HepG2 (cell line): ENCODE results near the gene BTBD1. TPM values are rescaled to one million over a fixed set of nuclear protein-coding genes. Genes with fewer than 3 reads are reported as not detected.

Experiments
- BHLHE40 ChIP-seq: IDR thresholded peaks from 2 replicates; pipeline ENCODE4 v1.6.1; 2011; ENCODE audit warnings: low read length, improper control_type of control experiment
- DMAP1 ChIP-seq: IDR thresholded peaks from 2 replicates; pipeline ENCODE4 v1.6.1; 2016
- EED ChIP-seq: sonication (generic); formaldehyde crosslinking; IDR thresholded peaks from 2 replicates; pipeline ENCODE4 v1.5.0; 2020; ENCODE audit warnings: mild to moderate bottlenecking, missing genetic modification reagents
- GPBP1L1 ChIP-seq: sonication (generic); formaldehyde crosslinking; IDR thresholded peaks from 2 replicates; pipeline ENCODE4 v1.5.0; 2020; ENCODE audit warnings: mild to moderate bottlenecking, missing genetic modification reagents
- JUN ChIP-seq: sonication (generic); formaldehyde crosslinking; IDR thresholded peaks from 2 replicates; pipeline ENCODE4 v1.4.0; 2020; ENCODE audit warnings: mild to moderate bottlenecking, missing genetic modification reagents
- MAX ChIP-seq: IDR thresholded peaks from 2 replicates; pipeline ENCODE4 v1.6.1; 2012; ENCODE audit warnings: inconsistent platforms
- NR0B2 ChIP-seq: sonication (generic); formaldehyde crosslinking; IDR thresholded peaks from 2 replicates; pipeline ENCODE4 v1.4.0; 2020; ENCODE audit warnings: mild to moderate bottlenecking, missing genetic modification reagents
- RFXANK ChIP-seq: IDR thresholded peaks from 2 replicates; pipeline ENCODE4 v1.6.1; 2016
- STAT5B ChIP-seq: sonication (generic); formaldehyde crosslinking; IDR thresholded peaks from 2 replicates; pipeline ENCODE4 v1.4.0; 2020; ENCODE audit warnings: missing genetic modification reagents
- TGIF2 ChIP-seq: IDR thresholded peaks from 2 replicates; pipeline ENCODE4 v1.6.1; 2016; ENCODE audit warnings: control low read depth, missing compliant biosample characterization
- ZNF225 ChIP-seq: sonication (generic); formaldehyde crosslinking; IDR thresholded peaks from 2 replicates; pipeline ENCODE4 v1.4.0; 2020; ENCODE audit warnings: mild to moderate bottlenecking, missing genetic modification reagents
- ZNF274 ChIP-seq: sonication (generic); formaldehyde crosslinking; IDR thresholded peaks from 2 replicates; pipeline ENCODE4 v1.5.1; 2020; ENCODE audit warnings: mild to moderate bottlenecking, missing genetic modification reagents
- ZNF292 ChIP-seq: sonication (generic); formaldehyde crosslinking; IDR thresholded peaks from 2 replicates; pipeline ENCODE4 v1.8.1; 2022; ENCODE audit warnings: mild to moderate bottlenecking, low read depth, missing genetic modification reagents, borderline replicate concordance
- ZNF350 ChIP-seq: sonication (generic); formaldehyde crosslinking; IDR thresholded peaks from 2 replicates; pipeline ENCODE4 v1.4.0; 2020; ENCODE audit warnings: mild to moderate bottlenecking, low read depth, missing genetic modification reagents, borderline replicate concordance
- ZNF430 ChIP-seq: sonication (generic); formaldehyde crosslinking; IDR thresholded peaks from 2 replicates; pipeline ENCODE4 v1.9.0; 2021; ENCODE audit warnings: mild to moderate bottlenecking, missing genetic modification reagents
- ZNF570 ChIP-seq: sonication (generic); formaldehyde crosslinking; IDR thresholded peaks from 2 replicates; pipeline ENCODE4 v1.4.0; 2020; ENCODE audit warnings: mild to moderate bottlenecking, missing genetic modification reagents, borderline replicate concordance
- ZNF703 ChIP-seq: sonication (generic); formaldehyde crosslinking; IDR thresholded peaks from 2 replicates; pipeline ENCODE4 v1.5.1; 2020; ENCODE audit warnings: missing genetic modification reagents, mild to moderate bottlenecking, moderate library complexity, borderline replicate concordance
- ZNF746 ChIP-seq: sonication (generic); formaldehyde crosslinking; IDR thresholded peaks from 2 replicates; pipeline ENCODE4 v1.8.0; 2022; ENCODE audit warnings: mild to moderate bottlenecking, missing genetic modification reagents
- ZNF761 ChIP-seq: sonication (generic); formaldehyde crosslinking; conservative IDR thresholded peaks from 2 replicates; pipeline ENCODE4 v1.4.0; 2020; ENCODE audit warnings: mild to moderate bottlenecking, missing genetic modification reagents
- ZNF878 ChIP-seq: sonication (generic); formaldehyde crosslinking; IDR thresholded peaks from 2 replicates; pipeline ENCODE4 v1.8.1; 2023; ENCODE audit warnings: mild to moderate bottlenecking, missing genetic modification reagents, moderate library complexity
- polyA plus RNA-seq, 8 experiments: library from polyadenylated mRNA; depleted of rRNA in 3 of 8; stranded (reverse) in 7 of 8; unstranded in 1 of 8; fragments of >200 nt; fragmentation: Illumina TruSeq in 4 of 8; extraction: Trizol in 4 of 8; gene quantifications; 2 replicates each; pipeline versions ENCODE4 v1.2.1 to v1.2.3, GENCODE V29; 2011 to 2016; ENCODE audit warnings: low read depth in 4 of 8, missing spikeins in 1 of 8, mixed read lengths in 1 of 8; ENCODE audit not compliant: insufficient read depth in 1 of 8
- total RNA-seq, 5 experiments: library from RNA; depleted of rRNA; stranded (reverse); fragments of >200 nt; fragmentation: Illumina TruSeq; extraction: Trizol; gene quantifications; 2 replicates each; pipeline ENCODE4 v1.2.3, GENCODE V29; 2016; ENCODE audit warnings: low read depth in 1 of 5
- TF ChIP-seq, protein P1 (sequence below): sonication (generic); formaldehyde crosslinking; IDR thresholded peaks from 2 replicates; pipeline ENCODE4 v1.4.0; 2020; ENCODE audit warnings: missing genetic modification reagents
- TF ChIP-seq, protein P2 (sequence below): sonication (generic); formaldehyde crosslinking; IDR thresholded peaks from 2 replicates; pipeline ENCODE4 v1.4.0; 2020; ENCODE audit warnings: missing genetic modification reagents, borderline replicate concordance

Gene BTBD1
- total and polyA plus RNA-seq, 2 of the 13 experiments (the other 11 are each of a cell fraction or from before 2014, with no cell fraction given): 32.1 to 53.9 TPM

GRCh38 chr15:82985688-82986441 lies 81.2 kb downstream of the BTBD1 start, which contains the start of gene RAMAC (continued):
- TF ChIP-seq BHLHE40: 0 out of 2 replicates have a peak, but pooled peaks have one; percentile 34
- TF ChIP-seq ZNF292 (CRISPR knock-in tag): no peak
- TF ChIP-seq EED (CRISPR knock-in tag): 0 out of 2 replicates have a peak, but pooled peaks have one; percentile 54
- peak; percentile 52; the same call in 1 of the 2 replicates for TF ChIP-seq ZNF703 (CRISPR knock-in tag)
- TF ChIP-seq TGIF2 (CRISPR knock-in tag): peak; percentile 85
- peak; percentile 90 for TF ChIP-seq ZNF350 (CRISPR knock-in tag)
- TF ChIP-seq, protein P1, sequence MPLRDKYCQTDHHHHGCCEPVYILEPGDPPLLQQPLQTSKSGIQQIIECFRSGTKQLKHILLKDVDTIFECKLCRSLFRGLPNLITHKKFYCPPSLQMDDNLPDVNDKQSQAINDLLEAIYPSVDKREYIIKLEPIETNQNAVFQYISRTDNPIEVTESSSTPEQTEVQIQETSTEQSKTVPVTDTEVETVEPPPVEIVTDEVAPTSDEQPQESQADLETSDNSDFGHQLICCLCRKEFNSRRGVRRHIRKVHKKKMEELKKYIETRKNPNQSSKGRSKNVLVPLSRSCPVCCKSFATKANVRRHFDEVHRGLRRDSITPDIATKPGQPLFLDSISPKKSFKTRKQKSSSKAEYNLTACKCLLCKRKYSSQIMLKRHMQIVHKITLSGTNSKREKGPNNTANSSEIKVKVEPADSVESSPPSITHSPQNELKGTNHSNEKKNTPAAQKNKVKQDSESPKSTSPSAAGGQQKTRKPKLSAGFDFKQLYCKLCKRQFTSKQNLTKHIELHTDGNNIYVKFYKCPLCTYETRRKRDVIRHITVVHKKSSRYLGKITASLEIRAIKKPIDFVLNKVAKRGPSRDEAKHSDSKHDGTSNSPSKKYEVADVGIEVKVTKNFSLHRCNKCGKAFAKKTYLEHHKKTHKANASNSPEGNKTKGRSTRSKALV: 0 out of 2 replicates have a peak, but pooled peaks have one; percentile 58
- peak; percentile 90 for TF ChIP-seq DMAP1 (CRISPR knock-in tag)
- no peak for TF ChIP-seq GPBP1L1 (CRISPR knock-in tag)
- peak; percentile 88 for TF ChIP-seq NR0B2 (CRISPR knock-in tag)
- peak; percentile 99 for TF ChIP-seq MAX
- TF ChIP-seq ZNF761 (CRISPR knock-in tag): peak; percentile 87
- TF ChIP-seq ZNF430 (CRISPR knock-in tag): peak; percentile 52; the same call in 1 of the 2 replicates
- peak; percentile 74; the same call in 1 of the 2 replicates for TF ChIP-seq STAT5B
- 0 out of 2 replicates have a peak, but pooled peaks have one; percentile 49 for TF ChIP-seq ZNF225 (CRISPR knock-in tag)
- 0 out of 2 replicates have a peak, but pooled peaks have one; percentile 16 for TF ChIP-seq JUN (CRISPR knock-in tag)
- peak; percentile 86; the same call in 1 of the 2 replicates for TF ChIP-seq ZNF878
- 0 out of 2 replicates have a peak, but pooled peaks have one; percentile 85 for TF ChIP-seq ZNF570 (CRISPR knock-in tag)
- peak; percentile 73; the same call in 1 of the 2 replicates for TF ChIP-seq ZNF746 (CRISPR knock-in tag)
- TF ChIP-seq, protein P2, sequence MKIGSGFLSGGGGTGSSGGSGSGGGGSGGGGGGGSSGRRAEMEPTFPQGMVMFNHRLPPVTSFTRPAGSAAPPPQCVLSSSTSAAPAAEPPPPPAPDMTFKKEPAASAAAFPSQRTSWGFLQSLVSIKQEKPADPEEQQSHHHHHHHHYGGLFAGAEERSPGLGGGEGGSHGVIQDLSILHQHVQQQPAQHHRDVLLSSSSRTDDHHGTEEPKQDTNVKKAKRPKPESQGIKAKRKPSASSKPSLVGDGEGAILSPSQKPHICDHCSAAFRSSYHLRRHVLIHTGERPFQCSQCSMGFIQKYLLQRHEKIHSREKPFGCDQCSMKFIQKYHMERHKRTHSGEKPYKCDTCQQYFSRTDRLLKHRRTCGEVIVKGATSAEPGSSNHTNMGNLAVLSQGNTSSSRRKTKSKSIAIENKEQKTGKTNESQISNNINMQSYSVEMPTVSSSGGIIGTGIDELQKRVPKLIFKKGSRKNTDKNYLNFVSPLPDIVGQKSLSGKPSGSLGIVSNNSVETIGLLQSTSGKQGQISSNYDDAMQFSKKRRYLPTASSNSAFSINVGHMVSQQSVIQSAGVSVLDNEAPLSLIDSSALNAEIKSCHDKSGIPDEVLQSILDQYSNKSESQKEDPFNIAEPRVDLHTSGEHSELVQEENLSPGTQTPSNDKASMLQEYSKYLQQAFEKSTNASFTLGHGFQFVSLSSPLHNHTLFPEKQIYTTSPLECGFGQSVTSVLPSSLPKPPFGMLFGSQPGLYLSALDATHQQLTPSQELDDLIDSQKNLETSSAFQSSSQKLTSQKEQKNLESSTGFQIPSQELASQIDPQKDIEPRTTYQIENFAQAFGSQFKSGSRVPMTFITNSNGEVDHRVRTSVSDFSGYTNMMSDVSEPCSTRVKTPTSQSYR (CRISPR knock-in tag): peak; percentile 12; the same call in 1 of the 2 replicates
- TF ChIP-seq RFXANK (CRISPR knock-in tag): peak; percentile 81
- peak; percentile 57; the same call in 1 of the 2 replicates for TF ChIP-seq ZNF274 (CRISPR knock-in tag)
